Adrenal gland (tissue), 12 donors: ENCODE measurements around the gene HNMT. TPM values are rescaled to one million over a fixed set of nuclear protein-coding genes. Genes with fewer than 3 reads are reported as not detected.

ENCODE experiments used
- DNase-seq, 7 donors: peaks; one replicate each; pipeline ENCODE4 v3.0.0-alpha.2; 2019 to 2020
- H3K27ac ChIP-seq, 5 donors: fragments of 200-600 bp; sonication (generic) in 4 of 5; 1 replicate in 3 of 5; 2 replicates in 2 of 5; pipeline versions ENCODE4 v1.5.1 to v1.8.0; 2016 to 2020; ENCODE audit warnings: mild to moderate bottlenecking in 1 of 5
- H3K27me3 ChIP-seq: fragments of 200-600 bp; 2 replicates; pipeline ENCODE4 v1.8.0; 2021
- H3K36me3 ChIP-seq, 2 donors: fragments of 200-600 bp; replicated peaks in 1 of 2; 1 replicate in 1 of 2; 2 replicates in 1 of 2; pipeline versions ENCODE4 v1.5.1 to v1.8.0; 2018 to 2022
- H3K4me1 ChIP-seq, 2 donors: fragments of 200-600 bp; replicated peaks in 1 of 2; 1 replicate in 1 of 2; 2 replicates in 1 of 2; pipeline versions ENCODE4 v1.5.1 to v1.8.0; 2018 to 2021
- H3K4me3 ChIP-seq, 4 donors: fragments of 200-600 bp; sonication (generic) in 3 of 4; one replicate each; pipeline ENCODE4 v1.5.1; 2016 to 2018
- H3K9me3 ChIP-seq, 3 donors: fragments of 200-600 bp; sonication (generic) in 1 of 3; replicated peaks in 1 of 3; 1 replicate in 2 of 3; 2 replicates in 1 of 3; pipeline versions ENCODE4 v1.5.1 to v1.8.0; 2016 to 2021
- POLR2A ChIP-seq, 2 donors: fragments of 450-650 bp; IDR thresholded peaks; one replicate each; pipeline ENCODE4 v1.6.1; 2017; ENCODE audit warnings: antibody characterized with exemption in 2 of 2, mild to moderate bottlenecking in 2 of 2, moderate library complexity in 1 of 2
- WGBS, 4 donors: extraction: QIAGEN DNeasy Blood & Tissue Kit in 2 of 4; methylation state at CpG; one replicate each; pipeline versions ENCODE4 v1.1.5 to v1.1.7; 2013 to 2017; 5-methylcytosine and 5-hydroxymethylcytosine counted together
- intact Hi-C, 2 donors: fragments of 100-400 bp; cut with DNase I; formaldehyde crosslinking; loops; one replicate each; pipeline versions ENCODE4 v1.14.1 to v1.15.0; 2022 to 2023
- polyA plus RNA-seq, 3 donors: library from polyadenylated mRNA; stranded (reverse); fragments of 200-250 nt in 2 of 3; fragments of 350-450 nt in 1 of 3; fragmentation: Illumina TruSeq in 1 of 3; extraction: RNeasy Lipid Tissue Mini Kit (QIAGEN cat#74804) in 1 of 3; gene quantifications; one replicate each; pipeline ENCODE4 v1.2.3, GENCODE V29; 2013 to 2014
- total RNA-seq, 9 donors: library from RNA; depleted of rRNA in 4 of 9; stranded (reverse); fragments of >200 nt in 4 of 9; fragments of 120-200 nt in 1 of 9; fragmentation: NEBNext Ultra II Directional in 1 of 9; extraction: Animal tissue kit (Norgen Biotek cat#: 25700) in 1 of 9; gene quantifications; one replicate each; pipeline versions ENCODE4 v1.1.0 to v1.2.4, GENCODE V29; 2013 to 2023
- TF ChIP-seq, protein P1 (sequence below), 6 experiments: fragments of 450-650 bp in 4 of 6; fragments of 200-600 bp in 2 of 6; sonication (generic) in 1 of 6; IDR thresholded peaks; 1 replicate in 5 of 6; 2 replicates in 1 of 6; pipeline versions ENCODE4 v1.5.1 to v1.8.0; 2016 to 2021; ENCODE audit warnings: antibody characterized with exemption in 6 of 6, mild to moderate bottlenecking in 2 of 6, moderate library complexity in 1 of 6
- donor health status: healthy with polysubstance abuse.
- donor health status: Bipolar disorder and iron deficiency.
- donor health status: DM: yes; HTN: yes; CAD: no.
- donor health status: DM: no; HTN: no; CAD: no.
- donor health status: DM: no; HTN: no; CAD: no.
- donor health status: DM: yes; HTN: yes; CAD: no.

Gene HNMT
- total and polyA plus RNA-seq, 12 donors, result 4.5 to 53.7 (median 21.3) TPM

DNA sequence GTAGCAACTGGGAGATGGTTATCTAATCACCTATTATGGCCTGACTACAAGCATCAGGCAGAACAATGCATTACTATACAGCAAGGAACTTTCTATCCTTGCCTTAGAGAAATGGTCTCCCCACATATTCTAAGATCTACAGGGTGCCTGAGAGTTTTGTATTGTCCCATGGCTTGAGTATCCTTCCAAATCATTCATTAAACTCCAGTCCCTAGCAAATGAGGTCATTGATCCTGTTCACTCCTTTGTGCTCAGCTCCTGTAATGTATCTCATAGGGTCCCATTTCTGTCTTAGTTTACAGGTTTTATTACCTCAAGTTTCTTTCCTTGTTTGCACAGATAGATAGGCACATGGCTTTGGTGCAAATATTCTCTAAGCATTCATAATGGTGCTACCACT lies 9.0 kb downstream of the HNMT start:
- no peaks in the 10 kb centered on the region for H3K9me3 ChIP-seq
- H3K27ac ChIP-seq, result no peak overlapping the region
- intact Hi-C loops, result no loop called here
- no peak for DNase-seq
- TF ChIP-seq, protein P1, sequence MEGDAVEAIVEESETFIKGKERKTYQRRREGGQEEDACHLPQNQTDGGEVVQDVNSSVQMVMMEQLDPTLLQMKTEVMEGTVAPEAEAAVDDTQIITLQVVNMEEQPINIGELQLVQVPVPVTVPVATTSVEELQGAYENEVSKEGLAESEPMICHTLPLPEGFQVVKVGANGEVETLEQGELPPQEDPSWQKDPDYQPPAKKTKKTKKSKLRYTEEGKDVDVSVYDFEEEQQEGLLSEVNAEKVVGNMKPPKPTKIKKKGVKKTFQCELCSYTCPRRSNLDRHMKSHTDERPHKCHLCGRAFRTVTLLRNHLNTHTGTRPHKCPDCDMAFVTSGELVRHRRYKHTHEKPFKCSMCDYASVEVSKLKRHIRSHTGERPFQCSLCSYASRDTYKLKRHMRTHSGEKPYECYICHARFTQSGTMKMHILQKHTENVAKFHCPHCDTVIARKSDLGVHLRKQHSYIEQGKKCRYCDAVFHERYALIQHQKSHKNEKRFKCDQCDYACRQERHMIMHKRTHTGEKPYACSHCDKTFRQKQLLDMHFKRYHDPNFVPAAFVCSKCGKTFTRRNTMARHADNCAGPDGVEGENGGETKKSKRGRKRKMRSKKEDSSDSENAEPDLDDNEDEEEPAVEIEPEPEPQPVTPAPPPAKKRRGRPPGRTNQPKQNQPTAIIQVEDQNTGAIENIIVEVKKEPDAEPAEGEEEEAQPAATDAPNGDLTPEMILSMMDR (IDR thresholded peaks at IDR 0.05), result no peak
- no peak for TF ChIP-seq POLR2A (IDR thresholded peaks at IDR 0.05)
- no peaks in the 10 kb centered on the region for H3K27me3 ChIP-seq
- peaks cover 0 to 5% of the 10 kb centered on the region in 2 donors for H3K4me1 ChIP-seq
- H3K36me3 ChIP-seq, result no peaks in the 10 kb centered on the region
- no peak overlapping the region for H3K4me3 ChIP-seq

DNA sequence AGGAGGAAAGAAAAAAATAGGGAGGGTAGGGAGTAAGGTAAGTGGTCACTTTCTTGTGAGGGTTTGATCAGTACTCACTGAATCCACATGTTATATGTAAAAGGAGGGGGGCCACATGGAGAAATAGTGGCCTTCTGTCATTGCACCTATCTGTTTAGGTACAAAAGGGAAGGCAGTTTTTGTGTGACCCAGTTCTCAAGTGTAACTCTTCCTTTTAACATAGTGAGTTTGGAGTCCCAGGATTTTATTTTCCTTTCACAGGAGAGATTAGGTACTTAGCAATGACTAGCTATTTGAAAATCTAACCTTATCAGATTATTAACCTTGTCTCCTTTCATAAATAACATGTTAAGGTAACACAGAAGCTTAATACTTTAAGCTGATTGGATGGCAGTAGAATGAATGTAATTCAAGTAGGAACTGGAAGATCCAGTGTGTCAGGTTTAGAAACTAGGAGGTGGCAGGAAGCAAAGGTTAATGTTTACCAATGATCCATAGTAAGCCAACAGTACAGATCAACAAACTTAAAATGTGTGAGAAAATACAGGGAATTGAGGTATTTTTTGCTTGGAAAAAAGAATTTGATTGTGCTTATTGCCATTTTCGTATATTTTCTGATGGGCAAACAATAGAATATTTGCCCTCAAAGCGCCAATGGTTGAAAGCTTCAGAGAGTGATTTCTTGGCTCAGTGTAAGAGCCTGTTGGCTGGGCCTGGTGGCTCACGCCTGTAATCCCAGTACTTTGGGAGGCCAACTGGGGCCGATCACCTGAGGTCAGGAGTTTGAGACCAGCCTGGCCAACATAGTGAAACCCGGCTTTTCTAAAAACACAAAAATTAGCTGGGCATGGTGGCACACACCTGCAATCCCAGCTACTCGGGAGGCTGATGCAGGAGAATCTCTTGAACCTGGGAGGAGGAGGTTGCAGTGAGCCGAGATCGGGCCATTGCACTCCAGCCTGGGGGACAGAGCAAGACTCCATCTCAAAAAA lies 11.3 kb downstream of the HNMT start:
- Histone ChIP-seq H3K27me3 (no peaks in the 10 kb centered on the region), H3K4me3 (no peak overlapping the region), H3K4me1 (no peaks in the 10 kb centered on the region), H3K9me3 (no peaks in the 10 kb centered on the region), H3K36me3 (no peaks in the 10 kb centered on the region), H3K27ac (no peak overlapping the region)
- DNase-seq, result no peak
- intact Hi-C loops, result no loop called here
- TF ChIP-seq, protein P1 (IDR thresholded peaks at IDR 0.05), result no peak
- no peak for TF ChIP-seq POLR2A (IDR thresholded peaks at IDR 0.05)
- 74 to 81% (median 79%) methylated on average over 7 to 8 of the region's 8 CpGs for WGBS, 4 donors

DNA sequence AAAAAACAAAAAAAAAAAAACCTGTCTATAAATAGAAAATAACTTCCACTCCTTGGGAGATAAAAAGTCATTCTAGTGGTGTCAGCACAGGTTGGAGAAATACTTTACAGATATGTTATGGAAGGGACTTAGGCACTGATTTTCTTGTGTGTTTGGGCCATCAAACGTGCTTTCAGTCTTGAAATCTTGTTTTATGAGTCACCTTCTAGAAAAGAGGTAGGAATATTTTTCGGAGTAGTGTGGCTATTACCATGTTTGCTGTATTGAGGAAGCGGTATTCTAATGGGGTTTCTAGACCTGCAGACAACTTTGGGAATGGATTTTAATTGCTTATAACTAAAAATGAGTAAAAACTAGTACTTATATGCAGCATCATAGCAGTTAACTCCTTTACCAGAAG lies 12.0 kb downstream of the HNMT start:
- H3K9me3 ChIP-seq, result no peaks in the 10 kb centered on the region
- H3K27me3 ChIP-seq, result no peaks in the 10 kb centered on the region
- H3K4me3 ChIP-seq, result no peak overlapping the region
- 75 to 85% (median 79%) methylated on average over 3 of the region's 3 CpGs for WGBS, 4 donors
- TF ChIP-seq, protein P1 (IDR thresholded peaks at IDR 0.05), result no peak
- DNase-seq, result no peak
- intact Hi-C loops, result no loop called here
- peaks cover 0 to 6% of the 10 kb centered on the region in 2 donors for H3K4me1 ChIP-seq
- H3K36me3 ChIP-seq, result no peaks in the 10 kb centered on the region
- no peak overlapping the region for H3K27ac ChIP-seq

DNA sequence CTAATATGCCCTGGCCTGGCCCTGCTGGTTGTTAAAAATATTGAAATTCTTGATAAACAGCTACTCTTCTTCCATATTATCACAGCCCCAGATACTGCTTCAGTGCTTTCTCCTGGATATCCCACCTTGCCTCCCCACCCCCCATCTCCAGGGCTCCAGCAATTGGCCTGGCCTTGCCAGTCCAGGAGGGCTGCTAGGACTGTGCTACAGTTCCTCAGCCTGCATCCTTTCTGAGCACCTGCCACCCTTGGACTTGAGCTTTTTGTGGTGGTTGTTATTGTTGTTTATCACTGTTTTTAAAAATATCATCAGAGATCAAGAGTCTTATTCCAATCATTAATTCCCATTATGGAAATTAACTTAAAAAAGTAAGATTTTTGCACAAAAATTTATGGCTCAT lies 13.5 kb downstream of the HNMT start:
- no peaks in the 10 kb centered on the region for H3K9me3 ChIP-seq
- H3K4me3 ChIP-seq, result no peak overlapping the region
- H3K27me3 ChIP-seq, result no peaks in the 10 kb centered on the region
- no peaks in the 10 kb centered on the region for H3K36me3 ChIP-seq
- intact Hi-C loops, result no loop called here
- peaks cover 0 to 6% of the 10 kb centered on the region in 2 donors for H3K4me1 ChIP-seq
- no peak overlapping the region for H3K27ac ChIP-seq
- TF ChIP-seq, protein P1 (IDR thresholded peaks at IDR 0.05), result no peak
- TF ChIP-seq POLR2A (IDR thresholded peaks at IDR 0.05), result no peak
- DNase-seq, result no peak
